DOHH2 (cell line): Measurements from ENCODE around the gene GRIK2.

Source experiments
- CTCF ChIP-seq: fragments of 200-600 bp; sonication (generic); IDR thresholded peaks from one replicate; pipeline ENCODE4 v1.5.1; 2014; ENCODE audit warnings: antibody characterized with exemption, mild to moderate bottlenecking, low read depth, low read length; ENCODE audit not compliant: poor library complexity, severe bottlenecking
- EZH2phosphoT487 ChIP-seq: fragments of 200-600 bp; sonication (generic); IDR thresholded peaks from 2 replicates; pipeline ENCODE4 v1.6.1; 2017; ENCODE audit warnings: borderline replicate concordance, mild to moderate bottlenecking, antibody characterized with exemption, low read length, moderate library complexity, mixed read lengths

GRCh38 chr6:101758368-101758767 is 364.9 kb downstream of the GRIK2 start:
- TF ChIP-seq CTCF (no peak), EZH2phosphoT487 (no peak)
